ENCODE measurements around the gene PPM1H.
"Not testable (repeated sequence)": the region's sequence is repeated elsewhere in the genome, so short reads cannot be mapped to it uniquely, and the experiment has no call there.

The PPM1H gene, protein sequence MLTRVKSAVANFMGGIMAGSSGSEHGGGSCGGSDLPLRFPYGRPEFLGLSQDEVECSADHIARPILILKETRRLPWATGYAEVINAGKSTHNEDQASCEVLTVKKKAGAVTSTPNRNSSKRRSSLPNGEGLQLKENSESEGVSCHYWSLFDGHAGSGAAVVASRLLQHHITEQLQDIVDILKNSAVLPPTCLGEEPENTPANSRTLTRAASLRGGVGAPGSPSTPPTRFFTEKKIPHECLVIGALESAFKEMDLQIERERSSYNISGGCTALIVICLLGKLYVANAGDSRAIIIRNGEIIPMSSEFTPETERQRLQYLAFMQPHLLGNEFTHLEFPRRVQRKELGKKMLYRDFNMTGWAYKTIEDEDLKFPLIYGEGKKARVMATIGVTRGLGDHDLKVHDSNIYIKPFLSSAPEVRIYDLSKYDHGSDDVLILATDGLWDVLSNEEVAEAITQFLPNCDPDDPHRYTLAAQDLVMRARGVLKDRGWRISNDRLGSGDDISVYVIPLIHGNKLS

DNA sequence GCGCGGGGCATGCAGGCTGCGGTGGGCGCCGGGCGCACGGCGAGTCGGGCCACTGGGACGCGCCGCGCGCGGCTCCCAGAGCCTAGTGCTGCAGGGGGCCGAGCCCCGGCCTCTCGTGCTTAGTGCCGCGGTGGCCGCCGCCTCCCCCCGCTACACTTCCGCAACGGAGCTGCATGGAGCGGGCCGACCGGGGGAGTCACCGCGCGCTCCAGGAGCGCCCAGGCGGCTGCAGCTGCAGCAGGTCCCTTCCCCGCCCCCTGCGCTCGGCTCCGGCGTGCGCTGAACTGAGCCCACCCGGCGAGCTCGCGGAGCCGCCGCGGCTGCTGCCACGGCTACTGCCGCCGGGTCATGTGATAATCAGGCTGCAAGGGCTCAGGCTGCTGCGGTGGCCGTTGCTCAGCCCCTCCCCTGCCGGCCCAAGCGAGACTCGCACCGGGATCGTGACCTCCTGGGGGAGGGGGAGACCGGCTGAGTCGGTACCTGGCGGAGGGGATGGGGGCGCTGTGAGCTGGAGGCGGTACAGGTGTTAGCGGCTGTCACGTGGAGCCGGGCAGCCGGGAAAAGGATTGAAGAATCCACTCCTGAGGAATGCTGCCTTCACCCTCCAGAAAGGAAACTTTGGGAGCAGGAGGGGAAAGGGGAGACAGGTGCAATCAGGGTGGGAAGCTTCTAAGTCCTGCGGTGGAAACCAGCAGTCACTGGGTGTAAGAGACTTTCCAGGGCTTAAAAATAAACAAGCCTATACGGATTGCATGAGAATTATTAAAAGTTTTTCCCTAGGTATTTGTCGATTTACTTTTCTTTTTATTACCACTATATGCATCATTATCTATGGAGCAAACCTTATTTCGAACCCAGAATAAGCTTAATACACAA is at the start of gene PPM1H:
Gene PPM1H (minus strand): TSS at position 352 of the 876 bp plus-strand sequence. CDS start 414 bp downstream, outside the sequence.
- no peak for DNase-seq

DNA sequence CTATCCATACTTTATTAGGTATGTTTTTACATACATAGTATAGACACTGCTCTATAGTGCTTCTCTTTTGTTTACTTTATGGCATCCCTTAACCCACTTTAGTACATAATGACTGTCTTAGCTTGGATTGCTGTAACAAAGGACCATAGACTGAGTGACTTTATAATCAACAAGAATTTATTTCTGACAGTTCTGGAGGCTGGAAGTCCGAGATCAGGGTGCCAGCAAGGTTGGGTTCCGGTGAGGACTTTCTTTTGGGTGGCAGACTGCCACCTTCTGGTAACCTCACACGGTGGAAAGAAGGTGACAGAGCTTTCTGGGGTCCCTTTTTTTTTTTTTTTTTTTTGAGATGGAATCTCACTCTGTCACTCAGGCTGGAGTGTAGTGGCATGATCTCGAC is 48.6 kb upstream of the PPM1H start:
- DNase-seq, result no peak

DNA sequence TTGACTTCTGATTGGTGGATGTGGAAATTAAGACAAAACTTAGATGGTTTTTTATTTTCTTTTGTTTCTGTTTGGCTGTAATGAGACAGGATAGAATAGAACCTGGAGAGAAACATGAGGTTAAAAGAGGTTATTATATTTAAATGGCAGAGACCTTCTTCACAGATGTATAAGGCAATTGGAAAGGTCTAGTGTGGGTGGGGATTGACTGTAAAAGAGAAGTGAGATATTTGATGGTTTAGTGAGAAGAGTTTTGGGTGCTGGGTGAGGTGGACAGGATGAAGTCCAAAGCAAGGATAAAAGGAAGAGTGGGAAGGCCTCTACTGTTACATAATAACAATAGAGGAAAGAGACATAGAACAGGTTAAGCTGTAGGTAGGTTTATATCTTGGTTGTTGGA is 43.8 kb upstream of the PPM1H start:
- DNase-seq, result no peak

DNA sequence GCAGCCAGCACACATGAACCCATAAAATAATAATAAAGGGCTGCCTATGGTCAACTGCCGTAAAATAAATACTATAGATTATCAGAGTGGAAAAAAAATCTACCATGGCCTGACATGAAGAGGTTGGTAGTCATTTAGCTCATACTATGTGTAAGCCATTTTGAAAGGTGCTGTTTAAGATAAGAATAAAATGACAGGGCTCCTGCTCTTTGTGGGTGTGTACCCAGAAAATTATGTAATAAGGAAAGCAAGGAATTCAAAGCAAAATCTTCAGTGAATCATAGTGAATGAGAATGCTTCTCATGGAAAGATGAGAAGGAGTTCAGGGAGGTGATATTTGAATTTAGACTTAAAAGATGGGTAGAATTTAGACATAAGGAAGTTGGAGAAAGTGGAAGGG is 42.9 kb upstream of the PPM1H start:
- DNase-seq, result no peak

DNA sequence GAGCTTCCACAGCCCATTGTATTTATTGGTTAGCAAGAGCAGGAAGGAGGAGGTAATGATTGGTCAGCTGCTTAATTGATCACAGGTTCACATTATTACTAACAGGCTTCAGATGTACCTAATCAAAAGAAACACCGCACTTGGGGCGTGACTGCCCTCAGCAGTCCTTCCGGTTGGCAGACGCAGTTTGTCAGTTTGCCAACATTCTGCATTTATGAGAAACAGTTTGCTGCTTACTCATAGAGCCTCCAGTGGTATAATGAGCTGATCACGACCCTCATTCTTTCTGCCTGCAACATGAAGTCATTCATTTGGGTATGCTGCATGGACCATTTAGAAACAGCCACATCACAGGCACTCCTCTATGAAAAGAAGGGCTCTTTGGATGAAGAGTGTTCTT is 42.5 kb upstream of the PPM1H start:
- DNase-seq, result no peak

DNA sequence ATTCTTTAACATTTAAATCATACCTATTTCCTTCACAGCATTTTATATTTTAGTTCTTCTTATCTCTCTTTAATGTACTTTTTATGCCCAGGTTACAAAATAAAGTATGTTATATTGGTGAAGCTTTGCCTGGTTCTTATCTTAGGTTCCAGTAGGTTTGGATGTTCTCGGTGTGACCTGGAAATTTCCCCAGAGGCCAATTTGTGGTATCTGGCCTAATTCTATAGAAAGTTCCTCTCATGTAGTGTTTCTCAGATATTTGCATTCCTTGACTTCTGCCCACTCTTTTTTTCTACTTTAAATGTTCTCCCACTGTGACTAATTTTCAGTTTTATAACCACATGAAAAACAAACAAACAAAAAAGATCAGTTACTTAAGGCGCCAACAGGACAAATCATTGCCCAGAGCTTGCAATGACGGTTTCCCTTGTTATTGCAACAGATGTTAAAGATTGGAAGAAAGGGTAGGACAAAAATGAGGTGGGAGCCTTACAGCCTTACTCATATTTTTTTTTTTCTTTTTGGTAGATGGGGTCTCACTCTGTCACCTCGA is 41.2 kb upstream of the PPM1H start:
- no peak for DNase-seq

DNA sequence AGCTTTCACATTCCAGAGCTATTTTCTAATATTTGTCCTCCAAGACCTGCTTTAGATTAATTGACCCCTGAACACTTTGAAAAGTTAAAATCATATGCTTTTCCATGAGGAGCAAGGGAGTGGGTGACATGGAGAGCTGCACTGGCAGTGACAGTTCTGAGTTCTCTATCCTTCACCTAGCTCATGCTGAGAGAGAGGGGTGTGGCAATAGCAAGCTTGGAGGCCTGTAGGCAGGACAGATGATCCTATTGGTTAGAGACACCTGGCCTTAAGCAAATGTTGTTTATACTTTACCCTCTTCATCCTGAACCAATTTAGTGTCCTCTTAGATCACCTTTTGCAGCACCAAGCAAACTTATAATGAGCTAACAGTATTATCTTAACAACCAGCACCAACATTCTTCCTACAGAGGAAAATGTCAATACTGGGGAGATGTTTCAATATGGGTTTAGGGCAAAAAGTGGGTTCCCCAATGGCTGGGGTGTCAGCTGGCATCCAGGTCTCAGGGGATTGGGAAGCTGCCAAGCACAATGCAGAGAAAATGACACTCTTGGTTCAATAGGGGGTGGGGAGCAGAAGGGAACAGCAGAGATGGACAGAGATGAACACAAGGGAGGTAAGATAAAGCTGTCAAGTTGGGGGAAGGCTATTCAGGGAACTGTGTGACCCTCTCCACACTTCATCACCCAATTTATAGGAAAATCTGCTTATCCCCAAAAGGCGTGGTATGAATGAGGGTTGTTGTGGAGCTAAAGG is 37.0 kb upstream of the PPM1H start:
- DNase-seq, result no peak

DNA sequence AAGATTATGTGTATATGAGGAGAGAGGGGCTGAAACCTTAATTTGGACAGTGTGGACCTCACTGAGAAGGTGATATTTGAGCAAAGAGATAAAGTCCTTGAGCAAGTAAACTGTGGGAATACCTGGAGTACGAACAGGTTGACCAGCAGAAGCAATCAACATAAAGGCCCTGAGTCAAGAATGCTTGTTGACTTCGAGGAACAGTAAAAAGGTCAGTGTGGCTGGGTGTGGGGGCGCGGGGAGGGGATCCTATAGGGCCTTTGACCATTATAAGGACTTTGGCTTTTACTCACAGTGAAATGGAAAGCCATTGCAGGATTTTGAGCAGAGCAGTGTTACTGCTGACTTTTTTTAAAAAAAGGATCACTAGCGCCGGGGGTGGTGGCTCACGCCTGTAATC is 34.7 kb upstream of the PPM1H start:
- DNase-seq, result no peak

DNA sequence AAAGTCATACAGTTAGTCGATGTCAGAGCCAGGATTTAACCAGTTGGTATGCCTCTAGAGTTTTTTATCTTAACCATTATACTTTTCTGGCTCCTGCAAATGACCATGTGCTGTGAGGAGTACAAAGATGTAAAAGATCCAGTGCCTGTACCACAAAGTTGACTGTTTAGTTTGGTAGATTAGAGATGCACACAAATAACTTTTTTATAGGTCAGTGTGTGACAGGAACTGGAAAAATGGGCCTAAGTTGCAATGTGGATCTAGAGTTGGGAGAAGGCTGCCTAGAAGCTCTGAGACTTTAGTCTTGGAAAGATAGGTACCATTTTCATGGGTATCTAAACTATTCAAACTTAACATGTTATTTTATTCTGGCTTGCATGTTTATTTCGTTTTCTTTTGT is 32.8 kb upstream of the PPM1H start:
- DNase-seq, result no peak

DNA sequence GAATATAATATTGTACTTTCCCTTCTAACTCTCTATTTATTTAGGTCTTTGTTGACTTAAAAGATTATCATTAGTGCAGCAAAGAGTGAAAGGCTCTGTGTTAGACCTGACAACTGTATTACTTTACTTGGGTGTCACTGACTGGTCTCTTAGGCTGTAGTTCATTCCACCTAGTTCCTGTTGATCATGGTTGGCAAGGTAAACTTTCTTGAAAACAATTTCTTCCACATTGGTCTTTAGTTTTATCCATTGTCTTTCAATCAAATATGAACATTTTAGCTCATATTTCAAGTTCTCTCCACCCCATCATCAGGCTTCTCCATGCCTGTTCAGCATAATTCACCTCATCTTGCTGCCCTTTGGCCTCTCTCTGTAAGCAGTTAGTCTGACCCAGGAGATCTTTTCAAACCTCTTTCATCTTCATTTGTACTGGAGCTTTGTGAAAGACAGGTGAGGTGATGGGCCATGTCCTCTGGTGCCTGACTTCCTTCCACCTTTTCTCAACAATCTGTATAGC is 32.1 kb upstream of the PPM1H start:
- no peak for DNase-seq

DNA sequence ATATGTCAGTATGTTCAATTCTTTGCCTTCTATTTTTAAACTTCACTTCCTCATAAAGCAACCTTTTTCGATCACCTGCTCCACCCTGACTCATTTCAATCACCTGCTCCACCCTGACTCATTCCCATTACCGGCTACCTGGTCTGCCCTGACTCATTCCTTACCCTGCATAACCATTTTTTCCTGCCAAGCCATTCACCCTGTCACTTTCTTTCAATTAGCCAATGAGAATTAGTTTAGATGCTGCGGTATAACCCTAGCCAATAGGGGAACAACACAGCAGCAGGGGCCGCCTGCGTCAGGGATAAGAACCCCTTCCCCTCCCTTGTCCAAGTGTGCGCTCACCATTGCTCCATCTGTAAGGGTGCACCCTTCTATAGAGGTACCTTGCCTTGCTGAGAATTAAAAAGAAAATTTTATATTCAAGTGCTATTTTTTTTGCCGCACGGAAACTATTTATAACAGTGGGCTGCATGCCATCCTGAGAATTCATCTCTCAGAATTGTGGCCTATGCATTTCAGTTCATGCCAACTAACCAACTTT is 31.6 kb upstream of the PPM1H start:
- not testable (repeated sequence) for DNase-seq

DNA sequence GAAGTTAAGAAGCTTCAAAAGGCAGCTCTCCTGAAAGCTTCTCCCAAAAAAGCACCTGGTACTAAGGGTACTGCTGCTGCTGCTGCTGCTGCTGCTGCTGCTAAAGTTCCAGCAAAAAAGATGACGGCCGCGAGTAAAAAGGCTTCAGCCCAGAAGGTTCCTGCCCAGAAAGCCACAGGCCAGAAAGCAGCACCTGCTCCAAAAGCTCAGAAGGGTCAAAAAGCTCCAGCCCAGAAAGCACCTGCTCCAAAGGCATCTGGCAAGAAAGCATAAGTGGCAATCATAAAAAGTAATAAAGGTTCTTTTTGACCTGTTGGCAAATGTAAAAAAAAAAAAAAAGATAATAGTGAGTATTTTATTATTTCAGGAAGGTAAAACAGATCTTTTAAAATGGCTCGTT is 30.8 kb upstream of the PPM1H start:
- DNase-seq, result not testable (repeated sequence)

DNA sequence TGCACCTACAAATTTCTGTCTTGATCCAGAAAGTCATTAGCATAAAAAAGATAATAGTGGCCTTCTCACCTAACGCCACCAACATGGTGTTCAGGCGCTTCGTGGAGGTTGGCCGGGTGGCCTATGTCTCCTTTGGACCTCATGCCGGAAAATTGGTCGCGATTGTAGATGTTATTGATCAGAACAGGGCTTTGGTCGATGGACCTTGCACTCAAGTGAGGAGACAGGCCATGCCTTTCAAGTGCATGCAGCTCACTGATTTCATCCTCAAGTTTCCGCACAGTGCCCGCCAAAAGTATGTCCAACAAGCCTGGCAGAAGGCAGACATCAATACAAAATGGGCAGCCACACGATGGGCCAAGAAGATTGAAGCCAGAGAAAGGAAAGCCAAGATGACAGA is 30.3 kb upstream of the PPM1H start:
- DNase-seq, result not testable (repeated sequence)

DNA sequence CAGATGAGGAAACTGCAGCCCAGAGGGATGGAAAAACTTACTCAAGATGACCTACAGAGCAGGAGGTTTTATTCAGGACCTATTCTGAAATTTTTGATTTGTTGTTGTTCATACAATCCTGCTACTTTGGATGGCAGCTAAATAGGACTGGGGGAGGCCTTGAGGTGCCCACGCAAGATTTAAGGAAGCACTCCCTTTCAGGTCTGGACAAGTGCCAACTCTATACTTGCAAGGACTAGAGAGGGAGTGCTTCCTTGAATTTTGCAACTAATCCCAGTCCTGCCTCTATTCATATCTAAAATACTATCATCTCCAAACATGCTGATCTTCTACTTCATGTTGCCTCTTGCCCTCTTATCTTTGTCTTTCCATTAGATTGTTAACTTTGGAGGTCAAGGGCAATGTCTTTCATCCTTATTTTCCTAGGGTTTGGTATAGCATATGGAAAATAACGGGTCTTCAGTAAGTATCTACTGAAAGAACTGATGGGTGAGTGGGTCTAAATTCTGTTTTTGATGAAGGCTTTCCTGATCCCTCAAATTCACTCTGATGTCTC is 28.6 kb upstream of the PPM1H start:
- no peak for DNase-seq

DNA sequence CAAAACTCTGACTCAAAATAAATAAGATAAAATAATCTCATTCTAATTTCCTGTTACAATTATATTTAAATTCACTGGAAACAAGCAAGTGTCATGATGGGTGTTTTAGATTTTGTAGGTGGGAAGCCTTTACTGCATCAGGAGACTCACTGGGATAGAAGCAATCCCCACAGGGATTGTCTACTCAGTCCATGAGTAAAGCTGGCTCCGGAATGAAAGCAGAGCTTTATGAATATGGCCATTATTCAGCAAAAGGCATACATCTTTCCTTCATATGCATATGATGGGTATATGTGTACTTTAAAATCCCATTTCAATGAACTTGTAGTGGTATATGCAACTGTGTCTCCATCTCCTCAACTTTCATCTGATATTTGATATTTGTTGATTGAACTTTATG is 25.4 kb upstream of the PPM1H start:
- no peak for DNase-seq

DNA sequence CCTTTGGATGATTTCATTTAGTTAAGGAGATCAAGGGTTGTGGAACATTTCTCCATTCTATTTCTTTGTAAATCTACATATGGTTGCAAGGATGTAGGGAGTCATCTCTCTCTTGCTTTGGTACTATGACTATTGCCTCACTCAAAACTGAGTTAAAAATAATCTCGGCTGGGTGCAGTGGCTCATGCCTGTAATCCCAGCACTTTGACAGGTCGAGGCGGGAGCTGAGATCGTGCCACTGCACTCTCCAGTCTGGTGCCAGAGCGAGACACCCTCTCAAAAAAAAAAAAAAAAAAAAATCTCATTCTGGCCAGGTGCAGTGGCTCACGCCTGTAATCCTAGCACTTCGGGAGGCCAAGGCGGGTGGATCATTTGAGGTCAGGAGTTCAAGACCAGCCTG is 24.8 kb upstream of the PPM1H start:
- DNase-seq, result no peak

DNA sequence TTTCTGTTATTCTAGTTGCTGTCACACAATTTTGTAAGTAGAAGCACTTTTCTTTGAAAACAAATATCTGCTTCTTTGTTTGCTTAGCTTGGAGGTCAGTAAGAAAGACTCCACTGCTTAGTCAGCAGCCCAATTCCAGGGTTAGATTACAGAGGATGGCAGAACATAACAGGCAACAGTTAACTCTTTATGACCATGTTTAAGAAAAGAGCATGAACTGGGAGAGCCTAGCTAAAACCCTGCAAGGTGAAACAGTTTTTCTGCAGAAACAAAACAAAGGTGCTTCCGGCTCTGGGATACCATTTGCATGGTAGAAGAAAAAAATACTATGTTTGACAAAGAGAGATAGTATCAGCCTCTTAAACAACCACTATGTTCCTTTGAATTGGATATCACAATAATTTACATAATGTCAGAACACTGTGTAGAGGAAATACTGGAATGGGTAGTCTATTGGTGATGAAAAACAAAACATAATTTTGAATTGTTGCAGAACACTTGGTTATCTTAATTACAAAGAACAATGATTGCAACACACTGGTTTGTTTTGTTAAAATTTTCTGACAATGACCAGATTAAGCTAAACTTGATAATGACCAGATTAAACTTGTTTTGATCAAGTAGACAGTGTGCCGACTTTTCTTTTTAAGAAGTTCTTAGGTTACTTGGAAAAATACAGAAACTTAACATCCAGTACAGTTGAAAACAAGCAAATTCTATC is 22.4 kb upstream of the PPM1H start:
- no peak for DNase-seq

DNA sequence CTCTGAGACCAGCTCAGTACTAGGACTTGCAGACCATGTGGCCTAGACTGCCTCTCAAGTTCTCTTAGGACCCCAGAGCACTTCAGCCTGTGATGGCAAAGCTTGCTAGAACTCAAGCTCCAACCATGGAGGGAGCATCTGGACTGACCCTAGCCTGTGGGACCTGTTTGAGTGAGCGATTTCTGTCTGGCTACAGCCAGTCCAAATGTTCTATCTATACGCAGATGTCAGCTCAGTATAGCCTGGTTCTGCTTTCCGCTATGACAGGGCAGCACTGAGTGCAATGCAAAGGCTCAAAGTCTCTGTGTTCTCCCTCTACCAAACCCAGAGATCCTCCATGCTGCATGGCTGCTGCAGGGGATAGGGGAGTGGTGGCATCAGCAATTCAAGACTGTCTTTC is 20.7 kb upstream of the PPM1H start:
- no peak for DNase-seq

DNA sequence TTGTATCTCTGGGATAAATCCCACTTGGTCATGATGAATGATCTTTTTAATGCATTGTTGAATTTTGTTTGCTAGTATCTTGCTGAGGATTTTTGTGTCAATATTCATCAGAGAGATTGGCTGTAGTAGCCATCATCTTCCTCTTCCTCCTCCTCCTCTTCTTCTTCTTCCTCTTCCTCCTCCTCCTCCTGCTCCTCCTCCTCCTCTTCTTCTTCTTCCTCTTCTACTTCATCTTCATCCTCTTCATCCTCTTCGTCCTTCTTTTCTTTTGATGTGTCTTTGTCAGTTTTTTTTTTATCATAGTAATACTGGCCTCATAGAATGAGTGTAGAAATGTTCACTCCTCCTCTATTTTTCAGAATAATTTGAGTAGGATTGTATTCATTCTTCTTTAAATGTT is 15.4 kb upstream of the PPM1H start:
- no peak for DNase-seq

DNA sequence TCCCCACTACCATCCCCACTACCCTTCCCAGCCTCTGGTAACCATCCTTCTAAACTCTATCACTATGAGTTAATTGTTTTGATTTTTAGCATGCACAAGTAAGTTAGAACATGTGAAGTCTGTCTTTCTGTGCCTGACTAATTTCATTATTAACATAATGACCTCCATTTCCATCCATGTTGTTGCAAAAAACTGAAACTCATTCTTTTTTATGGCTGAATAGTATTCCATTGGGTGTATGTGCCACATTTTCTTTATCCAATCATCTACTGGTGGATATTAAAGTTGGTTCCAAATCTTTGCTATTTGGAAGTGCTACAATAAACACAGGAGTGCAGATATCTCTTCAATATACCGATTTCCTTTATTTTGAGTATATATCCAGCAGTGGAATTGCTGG is 13.2 kb upstream of the PPM1H start:
- no peak for DNase-seq

DNA sequence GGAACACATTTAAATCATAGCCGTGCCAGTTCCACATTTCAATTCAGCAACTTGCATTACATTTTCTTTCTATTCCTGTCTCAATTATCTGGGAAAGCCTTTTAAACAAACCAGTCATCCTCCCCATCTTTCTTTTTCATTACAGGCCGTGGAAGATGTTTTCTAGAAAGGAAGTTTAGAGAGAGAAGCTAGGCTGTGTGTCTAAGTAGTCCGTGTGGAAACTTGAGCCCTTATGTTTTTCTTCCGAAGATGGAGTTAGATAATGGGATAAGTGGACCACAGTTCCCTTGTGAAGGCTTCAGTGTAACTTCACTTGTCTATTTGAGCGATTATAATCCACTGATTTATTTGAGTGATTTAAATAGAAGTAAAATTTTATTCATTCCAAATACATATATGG is 12.4 kb upstream of the PPM1H start:
- no peak for DNase-seq
